Measurements from ENCODE around the gene KIF16B. TPM values are rescaled to one million over a fixed set of nuclear protein-coding genes. Genes with fewer than 3 reads are reported as not detected.

The KIF16B gene
- total RNA-seq, 1 donor from 2014 or later: 7.0 TPM

DNA sequence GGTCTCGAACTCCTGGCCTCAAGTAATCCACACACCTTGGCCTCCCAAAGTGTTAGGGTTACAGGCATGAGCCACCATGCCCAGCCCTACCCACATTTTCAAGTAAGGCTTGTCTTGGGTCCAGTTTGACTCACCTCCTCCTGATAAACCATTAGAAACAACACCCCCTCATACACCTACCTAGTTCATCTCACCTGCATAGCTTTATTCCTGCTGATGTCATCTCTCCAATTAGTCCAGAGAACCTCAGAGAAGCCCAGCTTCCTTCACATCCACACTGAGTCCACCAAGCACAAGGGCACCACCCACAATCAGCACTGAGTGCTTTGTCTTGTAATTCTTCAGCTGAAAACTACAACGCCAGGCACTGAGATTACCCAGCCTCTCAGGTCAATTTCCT lies 35.3 kb downstream of the KIF16B start:
- Histone ChIP-seq H3K9me3 (ENCODE audit: insufficient read depth, low read depth, low read length) (no peaks in the 10 kb centered on the region), H3K4me2 (ENCODE audit: low read length) (no peak overlapping the region), H3K4me1 (ENCODE audit: insufficient read depth, low read length) (no peaks in the 10 kb centered on the region), H3K4me3 (ENCODE audit: insufficient read depth, low read depth, low read length) (no peak overlapping the region), H3K9ac (ENCODE audit: low read length) (no peak overlapping the region), H3K36me3 (ENCODE audit: insufficient read depth, low read length) (no peaks in the 10 kb centered on the region), H2AFZ (ENCODE audit: low read depth, low read length) (no peak overlapping the region), H4K20me1 (ENCODE audit: insufficient read depth, low read length) (no peaks in the 10 kb centered on the region), H3K27me3 (ENCODE audit: insufficient read depth, low read length) (no peaks in the 10 kb centered on the region), H3K79me2 (ENCODE audit: insufficient read depth, low read length) (no peaks in the 10 kb centered on the region), H3K27ac (ENCODE audit: low read depth, low read length) (no peak overlapping the region)
- no peak for TF ChIP-seq CTCF (IDR thresholded peaks at IDR 0.05; ENCODE audit: insufficient read depth, low read depth, low read length)
- TF ChIP-seq EZH2 (IDR thresholded peaks at IDR 0.05; ENCODE audit: insufficient read depth, low read length): no peak
- Mint-ChIP-seq H3K27me3 (ENCODE audit: low read depth, unreplicated experiment) (no peaks in the 10 kb centered on the region), H3K9me3 (ENCODE audit: unreplicated experiment) (peaks cover 3% of the 10 kb centered on the region), H3K36me3 (ENCODE audit: low read depth, unreplicated experiment) (peaks cover 2% of the 10 kb centered on the region), H3K4me3 (ENCODE audit: unreplicated experiment) (no peak overlapping the region), H3K4me1 (ENCODE audit: low read depth, unreplicated experiment) (peaks cover 2% of the 10 kb centered on the region), H3K27ac (ENCODE audit: unreplicated experiment) (no peak overlapping the region)
- DNase-seq (ENCODE audit: low read depth) (no peak), FAIRE-seq (no peak)

DNA sequence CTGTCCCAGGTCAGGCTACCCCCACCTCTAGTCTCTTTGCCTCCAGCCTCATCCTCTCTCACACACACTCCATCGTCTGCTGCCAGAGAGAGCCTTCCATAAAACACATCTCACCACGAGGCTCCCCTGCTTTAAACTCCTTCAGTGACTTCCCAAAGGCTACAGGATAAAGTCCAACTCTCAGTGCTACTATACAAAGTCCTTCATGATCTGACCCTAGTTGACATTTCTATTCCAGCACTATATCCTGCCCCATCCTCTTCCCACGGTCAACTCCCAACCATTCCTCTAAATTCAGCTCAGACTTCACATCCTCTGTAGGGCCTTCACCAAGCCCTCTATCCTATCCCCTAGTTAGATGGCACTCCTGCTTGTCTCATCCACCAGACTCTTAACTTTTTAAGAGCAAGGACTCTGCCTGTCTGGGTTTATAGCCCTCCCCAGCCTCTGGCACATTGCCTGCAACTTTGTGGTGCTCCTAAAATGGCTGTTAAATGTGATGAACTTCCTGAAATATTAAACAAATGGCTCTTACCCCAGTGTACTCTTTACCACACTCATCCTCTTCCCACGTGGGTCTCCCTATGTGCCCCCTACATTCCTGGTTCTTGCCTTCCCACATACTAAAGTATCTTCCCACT lies 36.1 kb downstream of the KIF16B start:
- Mint-ChIP-seq H3K27me3 (ENCODE audit: low read depth, unreplicated experiment) (no peaks in the 10 kb centered on the region), H3K36me3 (ENCODE audit: low read depth, unreplicated experiment) (peaks cover 2% of the 10 kb centered on the region), H3K4me1 (ENCODE audit: low read depth, unreplicated experiment) (peaks cover 2% of the 10 kb centered on the region), H3K9me3 (ENCODE audit: unreplicated experiment) (peaks cover 3% of the 10 kb centered on the region), H3K27ac (ENCODE audit: unreplicated experiment) (no peak overlapping the region), H3K4me3 (ENCODE audit: unreplicated experiment) (no peak overlapping the region)
- Histone ChIP-seq H3K4me3 (ENCODE audit: insufficient read depth, low read depth, low read length) (no peak overlapping the region), H3K27ac (ENCODE audit: low read depth, low read length) (no peak overlapping the region), H2AFZ (ENCODE audit: low read depth, low read length) (no peak overlapping the region), H3K9me3 (ENCODE audit: insufficient read depth, low read depth, low read length) (no peaks in the 10 kb centered on the region), H3K4me2 (ENCODE audit: low read length) (no peak overlapping the region), H3K4me1 (ENCODE audit: insufficient read depth, low read length) (no peaks in the 10 kb centered on the region), H3K79me2 (ENCODE audit: insufficient read depth, low read length) (no peaks in the 10 kb centered on the region), H3K36me3 (ENCODE audit: insufficient read depth, low read length) (no peaks in the 10 kb centered on the region), H3K27me3 (ENCODE audit: insufficient read depth, low read length) (no peaks in the 10 kb centered on the region), H3K9ac (ENCODE audit: low read length) (no peak overlapping the region), H4K20me1 (ENCODE audit: insufficient read depth, low read length) (no peaks in the 10 kb centered on the region)
- no peak for FAIRE-seq
- no peak for DNase-seq (ENCODE audit: low read depth)
- TF ChIP-seq EZH2 (IDR thresholded peaks at IDR 0.05; ENCODE audit: insufficient read depth, low read length) (no peak), CTCF (IDR thresholded peaks at IDR 0.05; ENCODE audit: insufficient read depth, low read depth, low read length) (no peak)

GRCh38 chr20:16535277-16535676 lies 38.0 kb downstream of the KIF16B start:
- no peaks in the 10 kb centered on the region for H3K27me3 ChIP-seq (ENCODE audit: insufficient read depth, low read length)
- no peak overlapping the region for H3K27ac ChIP-seq (ENCODE audit: low read depth, low read length)
- DNase-seq (ENCODE audit: low read depth) (no peak), FAIRE-seq (no peak)
- no peaks in the 10 kb centered on the region for H3K79me2 ChIP-seq (ENCODE audit: insufficient read depth, low read length)
- H3K9ac ChIP-seq (ENCODE audit: low read length): no peak overlapping the region
- H3K4me1 ChIP-seq (ENCODE audit: insufficient read depth, low read length): peaks cover 2% of the 10 kb centered on the region
- H3K4me1 Mint-ChIP-seq (ENCODE audit: low read depth, unreplicated experiment): peaks cover 3% of the 10 kb centered on the region
- H3K36me3 Mint-ChIP-seq (ENCODE audit: low read depth, unreplicated experiment): peaks cover 2% of the 10 kb centered on the region
- H2AFZ ChIP-seq (ENCODE audit: low read depth, low read length): no peak overlapping the region
- H3K36me3 ChIP-seq (ENCODE audit: insufficient read depth, low read length): no peaks in the 10 kb centered on the region
- no peak overlapping the region for H3K4me3 Mint-ChIP-seq (ENCODE audit: unreplicated experiment)
- no peaks in the 10 kb centered on the region for H3K27me3 Mint-ChIP-seq (ENCODE audit: low read depth, unreplicated experiment)
- peaks cover under 1% of the 10 kb centered on the region for H3K9me3 Mint-ChIP-seq (ENCODE audit: unreplicated experiment)
- TF ChIP-seq CTCF (IDR thresholded peaks at IDR 0.05; ENCODE audit: insufficient read depth, low read depth, low read length) (no peak), EZH2 (IDR thresholded peaks at IDR 0.05; ENCODE audit: insufficient read depth, low read length) (no peak)
- no peaks in the 10 kb centered on the region for H3K9me3 ChIP-seq (ENCODE audit: insufficient read depth, low read depth, low read length)
- H3K4me3 ChIP-seq (ENCODE audit: insufficient read depth, low read depth, low read length): no peak overlapping the region
- H3K4me2 ChIP-seq (ENCODE audit: low read length): no peak overlapping the region
- no peaks in the 10 kb centered on the region for H4K20me1 ChIP-seq (ENCODE audit: insufficient read depth, low read length)
- no peak overlapping the region for H3K27ac Mint-ChIP-seq (ENCODE audit: unreplicated experiment)

Measured in astrocyte (in vitro differentiated cells and primary cell).